ENCODE results near the gene CNTROB.

GRCh38 chr17:7885367-7886226, 46.4 kb upstream of the CNTROB start:
- no peak for TF ChIP-seq GATA3 (IDR thresholded peaks at IDR 0.05; ENCODE audit: low read depth, low read length)
- no peak for TF ChIP-seq GATA2 (IDR thresholded peaks at IDR 0.05; ENCODE audit: low read depth, low read length)

Measured in SH-SY5Y (cell line).